GM18909 (cell line): ENCODE data around the gene CDH4.

Source experiments
- ATAC-seq: cut with Tn5 transposase; IDR thresholded peaks from one replicate; pipeline ENCODE4 v1.9.1; 2021; ENCODE audit warnings: mild to moderate bottlenecking; ENCODE audit not compliant: unreplicated experiment, poor library complexity

The CDH4 gene

DNA sequence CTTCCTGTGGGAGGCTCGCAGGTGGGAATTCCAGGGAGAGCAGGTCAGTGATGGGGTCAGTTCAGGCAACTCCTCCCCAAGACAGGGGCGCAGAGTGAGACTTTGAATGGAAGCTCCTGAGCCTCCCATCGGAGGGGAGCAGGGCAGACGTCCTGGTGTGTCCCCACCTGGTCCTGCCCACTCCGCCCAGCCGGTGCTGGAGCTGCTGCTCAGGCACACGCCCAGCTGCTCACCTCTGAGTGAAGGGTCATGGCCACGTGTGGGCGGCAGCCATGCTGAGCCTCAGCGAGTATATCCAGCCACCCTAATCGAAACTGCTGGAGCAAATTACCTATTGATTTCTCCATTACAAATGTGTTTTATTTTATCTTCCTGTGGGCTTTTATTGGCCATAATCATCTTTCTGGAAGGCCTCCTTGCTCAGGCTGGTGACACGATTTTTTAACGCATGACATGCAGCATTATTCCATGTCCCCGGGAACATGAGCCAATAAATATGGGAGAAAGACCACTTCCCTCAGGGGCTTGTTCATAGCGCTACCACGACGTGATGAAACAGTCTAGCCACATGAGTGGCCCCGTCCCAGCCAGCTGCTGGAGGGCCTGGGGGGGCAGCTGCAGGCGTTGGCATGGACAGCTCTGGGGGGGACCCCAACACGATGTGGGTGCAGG, 665.5 kb downstream of the CDH4 start:
- no peak for ATAC-seq

DNA sequence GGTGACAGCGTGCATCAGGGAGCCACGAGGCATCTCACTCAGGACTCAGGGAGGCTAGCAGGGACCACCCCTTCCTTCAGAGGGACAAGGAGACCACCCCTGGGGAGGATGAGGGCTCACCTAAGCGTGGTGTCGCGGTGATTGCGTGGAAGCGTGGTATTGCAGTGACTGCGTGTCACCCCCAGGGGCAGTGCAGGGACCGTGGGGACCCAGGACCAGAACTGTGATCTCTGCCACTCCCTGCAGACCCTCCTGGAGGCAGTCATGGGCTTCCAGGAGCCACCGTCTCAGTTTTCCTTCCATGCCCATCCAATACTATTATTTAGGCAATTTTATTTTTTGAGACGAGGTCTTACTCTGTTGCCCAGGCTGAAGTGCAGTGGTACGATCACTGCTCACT, 666.5 kb downstream of the CDH4 start:
- ATAC-seq = no peak

DNA sequence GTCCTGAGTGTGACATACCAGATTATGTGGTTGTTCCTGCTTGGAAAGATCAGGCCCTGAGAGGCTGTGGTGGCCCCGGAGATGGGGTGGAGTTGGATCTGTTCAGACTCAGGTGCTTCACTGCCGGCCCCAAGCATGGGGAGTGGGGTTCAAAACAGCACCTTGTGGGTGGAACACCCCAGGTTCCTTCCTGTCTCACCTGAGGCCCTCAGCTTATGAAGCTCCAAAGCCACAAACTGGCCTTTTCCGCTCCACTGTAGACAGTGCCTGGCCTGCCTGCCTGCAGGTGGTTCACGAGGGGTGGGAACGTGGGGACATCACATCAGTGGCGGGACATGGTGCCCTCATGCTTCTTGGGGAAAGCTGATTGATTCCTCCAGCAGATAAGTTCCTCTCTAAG, 667.2 kb downstream of the CDH4 start:
- ATAC-seq = no peak

DNA sequence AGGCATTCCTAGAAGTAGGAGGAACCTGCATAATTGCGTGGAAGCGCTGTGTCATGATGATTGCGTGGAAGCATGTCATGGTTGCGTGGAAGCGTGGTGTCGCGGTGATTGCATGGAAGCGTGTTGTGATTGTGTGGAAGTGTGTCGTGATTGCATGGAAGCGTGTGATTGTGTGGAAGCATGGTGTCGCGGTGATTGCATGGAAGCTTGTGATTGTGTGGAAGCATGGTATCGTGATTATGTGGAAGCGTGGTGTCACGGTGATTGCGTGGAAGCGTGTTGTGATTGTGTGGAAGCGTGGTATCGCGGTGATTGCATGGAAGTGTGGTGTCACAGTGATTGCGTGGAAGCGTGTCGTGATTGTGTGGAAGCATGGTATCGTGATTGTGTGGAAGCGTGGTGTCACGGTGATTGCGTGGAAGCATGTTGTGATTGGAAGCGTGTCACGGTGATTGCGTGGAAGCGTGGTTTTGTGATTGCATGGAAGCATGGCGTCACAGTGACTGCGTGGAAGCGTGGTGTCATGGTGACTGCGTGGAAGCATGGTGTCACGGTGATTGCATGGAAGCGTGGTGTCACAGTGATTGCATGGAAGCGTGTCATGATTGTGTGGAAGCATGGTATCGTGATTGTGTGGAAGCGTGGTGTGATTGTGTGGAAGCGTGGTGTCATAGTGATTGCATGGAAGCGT, 667.8 kb downstream of the CDH4 start:
- no peak for ATAC-seq

DNA sequence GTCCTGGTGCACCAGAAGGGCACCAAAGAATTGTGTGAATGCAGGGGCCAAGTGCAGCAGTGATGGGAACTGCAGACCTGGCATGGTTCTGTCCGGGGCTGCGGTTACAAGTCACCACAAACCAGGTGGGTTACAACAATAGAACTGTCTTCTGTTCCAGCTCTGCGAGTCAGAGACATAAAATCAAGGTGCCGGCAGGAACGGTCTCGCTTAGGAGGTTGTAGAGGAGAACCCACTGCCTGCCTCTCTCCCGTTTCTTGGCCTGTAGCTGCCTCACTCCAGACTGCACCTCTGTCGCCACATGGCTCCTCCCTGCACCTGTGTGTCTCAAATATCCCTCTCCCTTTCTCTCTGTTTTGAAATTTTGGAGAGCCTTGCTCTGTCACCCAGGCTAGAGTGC, 670.4 kb downstream of the CDH4 start:
- no peak for ATAC-seq

DNA sequence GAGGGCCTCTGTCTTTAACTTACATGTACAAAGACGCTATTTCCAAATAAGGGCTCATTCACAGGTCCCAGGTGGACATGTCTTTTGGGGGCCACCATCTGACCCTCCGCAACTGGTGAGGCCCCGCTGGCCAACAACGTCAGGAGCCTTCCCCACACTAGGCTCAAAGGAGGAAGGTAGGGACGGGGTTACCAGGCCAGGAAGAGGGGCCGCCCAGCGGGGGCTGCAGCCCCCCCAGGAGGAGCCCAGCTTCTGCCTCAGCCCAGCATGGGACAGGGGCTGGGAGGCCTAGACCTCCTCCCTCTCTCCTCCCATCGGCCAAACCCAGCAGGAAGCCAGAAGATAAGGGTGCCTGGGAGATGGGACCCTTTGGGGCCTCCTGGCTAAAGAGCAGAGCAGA, 670.9 kb downstream of the CDH4 start:
- ATAC-seq = no peak

DNA sequence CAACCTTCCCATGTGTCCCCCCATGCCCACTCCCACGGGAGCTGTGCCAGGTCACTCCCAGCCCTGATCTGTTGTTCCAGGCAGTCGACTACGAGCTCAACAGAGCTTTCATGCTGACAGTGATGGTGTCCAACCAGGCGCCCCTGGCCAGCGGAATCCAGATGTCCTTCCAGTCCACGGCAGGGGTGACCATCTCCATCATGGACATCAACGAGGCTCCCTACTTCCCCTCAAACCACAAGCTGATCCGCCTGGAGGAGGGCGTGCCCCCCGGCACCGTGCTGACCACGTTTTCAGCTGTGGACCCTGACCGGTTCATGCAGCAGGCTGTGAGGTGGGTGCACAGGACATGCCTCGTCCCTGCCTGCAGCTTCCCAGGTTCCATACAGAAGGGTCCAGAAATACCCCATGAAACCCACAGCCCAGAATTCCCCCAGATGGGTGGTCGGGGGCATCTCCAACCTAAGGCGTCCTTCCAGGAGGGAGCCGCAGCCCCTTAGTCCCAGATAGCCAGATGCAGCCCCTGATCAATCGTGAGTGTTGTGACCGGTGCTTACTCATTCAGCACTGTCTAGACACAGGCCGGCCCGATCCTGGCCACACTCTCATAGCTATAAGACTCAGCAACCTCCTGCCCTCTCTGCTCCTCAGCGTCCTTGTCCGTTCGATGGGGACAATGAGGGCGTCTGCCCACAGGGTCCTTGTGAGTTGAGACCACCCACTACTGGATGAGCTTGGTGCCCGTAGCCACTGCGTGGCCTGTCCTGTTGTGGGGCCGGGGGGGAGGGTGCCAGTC, 671.5 kb downstream of the CDH4 start:
- no peak for ATAC-seq

DNA sequence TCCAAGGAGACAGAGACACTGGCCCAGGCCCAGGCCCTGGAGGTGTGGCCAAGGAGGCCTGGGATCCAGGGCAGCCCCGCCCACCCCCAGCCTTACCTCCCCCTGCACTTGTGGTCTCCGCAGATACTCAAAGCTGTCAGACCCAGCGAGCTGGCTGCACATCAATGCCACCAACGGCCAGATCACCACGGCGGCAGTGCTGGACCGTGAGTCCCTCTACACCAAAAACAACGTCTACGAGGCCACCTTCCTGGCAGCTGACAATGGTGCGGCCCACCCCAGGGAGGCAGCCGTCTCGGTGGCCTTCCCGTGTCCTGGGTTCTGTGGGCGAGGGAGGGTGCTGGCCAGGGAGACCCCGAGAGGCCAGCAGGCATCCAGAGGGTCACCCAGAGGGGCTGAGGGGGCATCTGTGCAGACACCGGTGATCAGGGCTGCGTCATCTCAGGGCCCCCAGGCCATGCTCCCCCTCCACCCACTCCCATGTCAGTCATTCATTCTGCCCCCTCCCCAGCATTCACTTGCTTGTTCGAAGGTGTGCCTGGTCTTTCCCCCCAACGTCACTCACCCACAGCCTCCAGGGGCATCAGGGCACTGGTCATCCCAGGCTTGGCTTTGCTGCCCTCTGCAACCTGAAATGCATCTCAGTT, 672.3 kb downstream of the CDH4 start:
- ATAC-seq = no peak

DNA sequence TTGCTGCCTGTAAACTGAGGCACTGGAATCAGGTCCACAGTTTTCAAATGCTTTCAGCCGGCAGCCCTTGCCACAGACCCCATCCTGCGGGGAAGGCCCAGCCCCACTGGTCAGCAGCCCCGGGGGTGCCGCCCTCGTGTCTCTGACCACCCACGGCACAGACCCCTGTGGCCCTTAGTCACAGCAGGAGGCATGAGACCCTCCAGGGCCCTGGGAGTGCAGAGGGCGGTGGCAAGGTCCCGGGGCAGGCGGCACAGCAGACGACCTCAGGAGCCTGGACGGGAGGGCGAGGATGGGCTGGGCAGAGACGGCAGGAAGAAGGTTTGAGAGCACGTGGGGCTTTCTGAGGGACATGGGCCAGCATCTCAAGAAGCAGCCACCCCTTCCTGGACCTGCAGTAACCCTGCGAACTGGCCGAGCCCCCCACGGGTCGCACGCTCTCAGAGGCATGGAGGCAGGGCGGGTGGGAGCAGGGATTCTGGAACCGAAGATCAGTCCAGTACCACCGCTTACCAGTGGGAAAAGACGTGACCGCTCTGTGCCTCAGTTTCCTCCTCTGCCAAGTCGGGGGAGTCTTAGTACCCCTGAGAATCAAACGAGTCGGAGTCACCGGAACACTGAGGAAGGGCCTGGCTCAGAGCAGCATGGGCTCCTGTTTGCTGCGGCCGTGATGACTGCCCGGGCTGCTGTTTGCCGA, 672.9 kb downstream of the CDH4 start:
- no peak for ATAC-seq

DNA sequence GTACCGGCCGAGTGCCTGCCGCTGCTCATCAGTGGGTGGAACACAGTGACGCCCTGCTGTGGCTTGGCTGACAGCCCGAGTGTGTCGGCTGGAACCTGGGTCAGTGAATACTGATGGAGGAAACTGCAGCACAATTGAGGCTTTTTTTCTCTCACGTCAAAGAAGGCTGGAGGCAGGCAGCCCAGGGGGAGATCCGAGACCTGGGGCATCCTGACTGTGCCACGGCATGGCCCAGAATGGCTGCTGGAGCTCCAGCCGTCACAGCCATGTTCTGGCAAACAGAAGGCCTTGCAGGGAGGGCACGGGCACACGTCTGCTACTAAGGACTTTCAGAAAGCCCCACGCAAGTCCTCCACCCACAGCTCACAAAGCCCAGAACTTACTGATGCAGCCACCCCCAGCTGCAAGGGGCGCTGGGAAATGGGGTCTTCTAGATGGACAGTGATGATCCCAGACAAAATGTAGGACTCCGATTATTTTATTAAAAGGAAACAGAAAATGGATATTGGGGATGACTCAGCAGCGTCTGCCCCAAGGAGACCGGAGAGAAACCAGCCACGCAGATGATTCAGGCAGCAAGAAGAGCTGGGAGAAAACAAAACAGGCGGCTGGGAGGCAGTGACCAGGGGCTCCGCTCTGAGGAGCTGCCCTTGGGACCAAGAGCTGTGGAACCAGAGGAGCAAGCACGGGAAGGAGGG, 673.6 kb downstream of the CDH4 start:
- ATAC-seq = no peak

DNA sequence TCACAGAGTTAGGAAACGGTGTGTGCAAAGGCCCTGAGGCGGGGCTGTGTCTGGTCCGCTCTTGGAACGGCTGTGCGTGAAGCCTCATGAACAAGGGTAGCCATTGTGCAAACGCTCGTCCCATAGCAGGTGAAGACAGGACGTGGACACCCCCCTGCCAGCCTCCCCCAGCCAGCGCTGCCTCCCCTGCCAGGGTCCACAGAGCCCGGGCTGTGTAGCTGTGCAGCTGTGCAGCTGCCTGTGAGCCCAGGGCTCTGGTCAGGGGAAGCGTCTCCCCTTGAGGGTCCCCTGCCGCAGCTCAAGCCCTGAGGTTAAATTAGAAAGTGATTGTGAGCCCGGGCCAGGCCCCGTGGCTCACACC, 674.2 kb downstream of the CDH4 start:
- no peak for ATAC-seq

DNA sequence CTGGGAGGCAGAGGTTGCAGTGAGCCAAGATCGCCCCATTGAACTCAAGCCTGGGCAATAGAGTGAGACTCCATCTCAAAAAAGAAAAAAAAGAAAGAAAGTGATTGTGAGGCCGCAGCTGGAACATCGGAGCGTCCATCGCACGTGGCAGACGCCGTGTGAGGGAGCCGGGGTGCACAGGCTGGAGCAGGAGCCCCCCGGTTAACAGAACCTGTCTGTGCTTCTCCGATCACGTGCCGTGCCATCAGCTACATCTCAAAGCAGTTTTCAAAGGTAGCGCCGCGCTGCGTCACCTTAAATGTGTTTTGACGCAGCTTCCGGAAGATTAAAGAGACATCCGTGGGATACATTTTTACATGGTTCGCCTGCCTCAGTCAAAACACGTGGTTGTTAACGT, 674.7 kb downstream of the CDH4 start:
- ATAC-seq = no peak

DNA sequence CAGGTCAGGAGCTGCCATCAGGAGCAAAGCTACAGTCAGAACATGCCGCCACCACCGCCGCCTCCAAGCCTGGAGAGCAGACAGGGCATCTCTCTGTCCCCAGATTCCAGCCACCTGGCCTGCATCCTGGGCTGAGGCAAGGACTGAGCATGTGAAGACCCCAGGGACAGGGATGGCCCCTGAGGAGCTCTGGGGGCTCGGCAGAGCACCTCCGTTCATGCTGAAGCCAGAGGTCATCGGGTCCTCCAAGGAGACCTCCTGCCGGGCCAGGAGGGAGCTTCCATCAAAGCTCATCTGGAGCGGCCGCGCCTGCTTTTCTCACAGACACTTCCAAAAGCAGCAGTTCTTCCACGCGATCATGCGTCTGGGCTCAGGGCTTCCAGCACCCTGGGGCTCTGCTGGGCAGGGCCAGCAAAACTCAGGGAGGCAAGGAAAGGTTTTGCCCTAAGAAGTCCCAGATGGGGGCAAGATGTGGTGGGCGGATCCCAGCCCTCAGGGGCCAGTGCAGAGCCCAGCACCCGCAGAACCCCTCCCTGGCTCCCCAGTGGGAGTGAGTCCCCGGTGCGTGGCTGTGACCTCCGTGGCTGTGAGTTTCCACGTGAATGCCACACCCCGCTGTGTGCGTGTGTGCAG, 675.2 kb downstream of the CDH4 start:
- no peak for ATAC-seq

DNA sequence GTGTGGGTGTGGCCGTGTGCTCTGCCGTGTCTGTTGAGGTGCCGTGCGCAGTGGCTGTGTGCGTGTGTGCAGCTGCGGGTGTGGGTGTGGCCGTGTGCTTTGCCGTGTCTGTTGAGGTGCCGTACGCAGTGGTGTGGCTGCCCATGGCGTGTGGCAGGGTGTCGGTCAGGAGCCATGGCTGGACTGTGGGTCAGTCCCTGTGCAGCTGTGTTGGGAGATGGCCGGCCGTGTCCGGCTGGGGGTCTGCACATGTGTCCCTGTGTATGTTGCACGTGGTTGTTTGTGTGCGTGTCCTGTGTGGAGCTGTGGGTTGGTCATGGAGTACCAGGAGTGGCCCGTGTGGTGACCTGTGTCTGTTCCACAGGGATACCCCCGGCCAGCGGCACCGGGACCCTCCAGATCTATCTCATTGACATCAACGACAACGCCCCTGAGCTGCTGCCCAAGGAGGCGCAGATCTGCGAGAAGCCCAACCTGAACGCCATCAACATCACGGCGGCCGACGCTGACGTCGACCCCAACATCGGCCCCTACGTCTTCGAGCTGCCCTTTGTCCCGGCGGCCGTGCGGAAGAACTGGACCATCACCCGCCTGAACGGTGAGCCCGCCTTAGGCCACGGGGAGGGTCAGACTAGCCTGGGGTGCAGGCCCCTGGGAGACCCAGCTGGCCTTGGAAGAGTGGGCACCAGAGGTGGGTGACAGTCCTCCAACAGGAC, 675.9 kb downstream of the CDH4 start:
- ATAC-seq = no peak

DNA sequence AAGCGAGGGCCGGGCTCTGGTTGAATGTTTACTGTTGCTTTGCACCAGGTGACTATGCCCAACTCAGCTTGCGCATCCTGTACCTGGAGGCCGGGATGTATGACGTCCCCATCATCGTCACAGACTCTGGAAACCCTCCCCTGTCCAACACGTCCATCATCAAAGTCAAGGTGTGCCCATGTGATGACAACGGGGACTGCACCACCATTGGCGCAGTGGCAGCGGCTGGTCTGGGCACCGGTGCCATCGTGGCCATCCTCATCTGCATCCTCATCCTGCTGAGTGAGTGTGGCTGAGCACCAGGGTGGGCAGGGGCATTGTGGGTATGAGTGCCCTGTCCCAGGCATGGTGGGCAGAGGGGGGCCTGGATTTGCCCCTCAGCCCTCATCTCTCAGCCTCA, 677.5 kb downstream of the CDH4 start:
- ATAC-seq = no peak

DNA sequence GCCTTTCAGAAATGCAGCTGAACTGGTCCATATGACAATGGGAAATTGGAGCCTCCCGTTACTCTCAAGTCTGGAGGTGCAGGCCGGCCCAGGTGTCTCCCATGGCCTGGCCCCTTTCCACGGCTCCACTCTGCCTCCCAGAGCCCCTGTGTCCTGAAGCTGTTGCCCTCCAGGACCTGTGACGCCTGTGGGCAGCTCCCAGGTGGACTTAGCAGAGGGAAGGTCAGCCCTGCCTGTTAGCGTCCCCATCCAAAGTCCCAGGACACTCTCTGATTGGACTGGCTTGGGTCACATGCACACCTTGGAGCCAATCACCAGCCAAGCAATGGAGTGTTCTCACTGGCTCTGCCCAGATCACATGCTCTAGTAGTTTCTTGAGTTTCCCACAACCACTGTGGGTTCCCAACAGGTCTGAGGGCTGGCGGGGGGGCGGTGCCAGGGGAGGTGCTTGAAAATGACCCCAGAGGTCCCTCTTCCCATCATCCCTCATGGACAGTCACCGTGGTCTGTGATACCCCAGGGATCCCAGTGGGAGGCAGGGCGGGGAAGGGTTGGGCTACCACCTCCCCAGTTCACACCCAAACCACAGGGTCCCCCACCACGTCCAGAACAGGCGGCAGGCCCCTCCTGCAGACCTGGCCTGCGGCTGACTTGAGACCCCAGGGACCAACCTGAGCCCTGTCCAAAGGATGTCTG, 678.1 kb downstream of the CDH4 start:
- ATAC-seq = no peak

DNA sequence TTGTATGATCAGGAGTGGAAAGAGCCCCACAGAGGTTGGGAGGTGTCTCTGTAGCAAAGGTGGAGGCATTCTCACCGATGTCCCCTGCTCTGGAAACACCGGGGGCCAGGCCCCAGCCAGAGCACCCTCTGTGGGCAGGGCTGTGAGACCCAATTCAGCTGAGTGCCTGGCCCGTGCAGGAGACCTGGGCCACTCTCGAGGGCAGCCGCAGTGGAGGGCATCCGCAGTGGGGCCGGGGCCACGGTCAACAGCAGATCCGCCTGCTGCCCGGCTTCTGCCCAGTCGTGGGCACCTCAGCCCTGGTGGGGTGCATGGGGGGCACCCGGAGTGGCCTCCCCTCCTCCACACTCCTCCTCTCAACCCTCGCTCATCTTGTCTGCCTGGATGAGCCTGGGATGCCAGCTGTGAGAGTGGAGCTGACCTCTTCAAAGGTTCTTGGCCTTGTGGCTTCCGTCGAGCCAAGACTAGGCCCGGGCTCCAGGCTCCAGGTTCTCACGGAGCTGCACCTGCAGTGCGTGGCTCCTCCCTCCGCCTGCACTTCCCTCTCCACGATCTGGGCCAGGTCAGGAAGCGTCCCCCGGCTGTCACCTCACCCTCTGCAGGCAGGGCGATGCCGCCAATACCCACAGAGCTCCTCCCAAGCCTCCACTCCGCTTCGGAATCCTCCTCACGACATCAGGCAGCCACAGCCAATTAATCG, 678.9 kb downstream of the CDH4 start:
- no peak for ATAC-seq
